IMR-90 (cell line): ENCODE results near the gene NOXO1. TPM values are rescaled to one million over a fixed set of nuclear protein-coding genes. Genes with fewer than 3 reads are reported as not detected.

Experiments
- ATAC-seq: fragments of 200-7000 bp; cut with Tn5 transposase; 2 replicates; pipeline ENCODE4 v1.9.1; 2020; ENCODE audit warnings: low read depth, mild to moderate bottlenecking, moderate library complexity
- BruUV-seq: library from RNA; stranded (reverse); fragments of 400-500 nt; replicated peaks from 2 replicates; lab custom pipeline; 2021; lab: Mats Ljungman, UMichigan
- CTCF ChIA-PET: fragments of 300-600 bp; formaldehyde crosslinking; extraction: SDS; loops from one replicate; lab custom pipeline; 2021; ENCODE audit warnings: antibody characterized with exemption; lab: Yijun Ruan, JAX
- POLR2A ChIA-PET: fragments of 300-600 bp; sonication (Branson Sonifier 250); formaldehyde crosslinking; loops from one replicate; lab custom pipeline; 2022; ENCODE audit warnings: antibody characterized with exemption; ENCODE audit not compliant: unreplicated experiment; lab: Charles Lee
- DNase-seq: peaks from one replicate; pipeline ENCODE4 v3.0.0; 2013
- H2AFZ ChIP-seq: replicated peaks from 2 replicates; pipeline ENCODE3; 2013; ENCODE audit warnings: low read length, mild to moderate bottlenecking; ENCODE audit not compliant: poor library complexity
- H2AK5ac ChIP-seq: 2 replicates; pipeline ENCODE4 v1.6.1; 2013; ENCODE audit warnings: low read depth, low read length, inconsistent platforms
- H2AK9ac ChIP-seq: replicated peaks from 2 replicates; pipeline ENCODE3; 2013; ENCODE audit warnings: mild to moderate bottlenecking, low read depth, low read length, moderate library complexity; ENCODE audit not compliant: poor library complexity
- H2BK120ac ChIP-seq: 2 replicates; pipeline ENCODE4 v1.6.1; 2013; ENCODE audit warnings: low read depth, low read length, inconsistent platforms
- H2BK15ac ChIP-seq: 3 replicates; pipeline ENCODE4 v1.6.1; 2013; ENCODE audit warnings: low read depth, low read length, inconsistent platforms
- H2BK20ac ChIP-seq: 2 replicates; pipeline ENCODE4 v1.6.1; 2013; ENCODE audit warnings: low read depth, mild to moderate bottlenecking, inconsistent platforms, low read length, moderate library complexity
- H2BK5ac ChIP-seq: 2 replicates; pipeline ENCODE4 v1.6.1; 2013; ENCODE audit warnings: mild to moderate bottlenecking, low read depth, low read length, inconsistent platforms; ENCODE audit not compliant: poor library complexity, severe bottlenecking
- H3K14ac ChIP-seq: replicated peaks from 2 replicates; pipeline ENCODE4 v1.6.1; 2013; ENCODE audit warnings: low read depth, low read length, inconsistent platforms
- H3K18ac ChIP-seq: 2 replicates; pipeline ENCODE4 v1.6.1; 2013; ENCODE audit warnings: low read depth, low read length, control low read depth
- H3K23ac ChIP-seq: 2 replicates; pipeline ENCODE4 v1.6.1; 2013; ENCODE audit warnings: low read depth, low read length, inconsistent platforms
- H3K27ac ChIP-seq: 2 replicates; pipeline ENCODE4 v1.5.1; 2013; ENCODE audit warnings: mild to moderate bottlenecking, control low read depth, low read length; ENCODE audit not compliant: insufficient read depth
- H3K27me3 ChIP-seq: 2 replicates; pipeline ENCODE4 v1.6.1; 2013; ENCODE audit warnings: low read length; ENCODE audit not compliant: control insufficient read depth, insufficient read depth
- H3K36me3 ChIP-seq: 2 replicates; pipeline ENCODE4 v1.6.1; 2013; ENCODE audit warnings: low read length, mixed read lengths; ENCODE audit not compliant: control insufficient read depth, insufficient read depth
- H3K4ac ChIP-seq: 2 replicates; pipeline ENCODE4 v1.6.1; 2013; ENCODE audit warnings: low read depth, low read length, inconsistent platforms
- H3K4me1 ChIP-seq: 2 replicates; pipeline ENCODE4 v1.6.1; 2013; ENCODE audit warnings: low read length, mixed read lengths; ENCODE audit not compliant: control insufficient read depth, insufficient read depth
- H3K4me2 ChIP-seq: 2 replicates; pipeline ENCODE4 v1.6.1; 2013; ENCODE audit warnings: low read depth, mild to moderate bottlenecking, control low read depth, low read length, moderate library complexity
- H3K4me3 ChIP-seq: 2 replicates; pipeline ENCODE4 v1.5.1; 2013; ENCODE audit warnings: low read depth, mild to moderate bottlenecking, control low read depth, low read length, moderate library complexity; ENCODE audit not compliant: insufficient read depth
- H3K56ac ChIP-seq: 2 replicates; pipeline ENCODE4 v1.6.1; 2013; ENCODE audit warnings: low read length, inconsistent platforms; ENCODE audit not compliant: insufficient read depth; ENCODE audit errors: extremely low read depth
- H3K79me1 ChIP-seq, 2 experiments: 2 replicates each; pipeline ENCODE4 v1.6.1; 2013; ENCODE audit warnings: low read length in 2 of 2, inconsistent platforms in 1 of 2, low read depth in 1 of 2
- H3K9ac ChIP-seq: 2 replicates; pipeline ENCODE4 v1.6.1; 2013; ENCODE audit warnings: low read depth, low read length, control low read depth
- H3K9me1 ChIP-seq: 2 replicates; pipeline ENCODE4 v1.6.1; 2013; ENCODE audit warnings: low read length, inconsistent platforms; ENCODE audit not compliant: insufficient read depth
- H3K9me3 ChIP-seq: 2 replicates; pipeline ENCODE4 v1.6.1; 2013; ENCODE audit warnings: low read length; ENCODE audit not compliant: control insufficient read depth, insufficient read depth
- H4K20me1 ChIP-seq: 2 replicates; pipeline ENCODE4 v1.6.1; 2013; ENCODE audit warnings: low read length, inconsistent platforms; ENCODE audit not compliant: insufficient read depth
- H4K5ac ChIP-seq: 2 replicates; pipeline ENCODE4 v1.6.1; 2013; ENCODE audit warnings: mild to moderate bottlenecking, low read depth, low read length, control low read depth
- H4K8ac ChIP-seq, 2 experiments: 2 replicates each; pipeline ENCODE4 v1.6.1; 2013; ENCODE audit warnings: low read depth in 2 of 2, low read length in 2 of 2, control low read depth in 1 of 2, inconsistent platforms in 1 of 2
- H4K91ac ChIP-seq: 2 replicates; pipeline ENCODE4 v1.6.1; 2013; ENCODE audit warnings: low read depth, low read length, inconsistent platforms; ENCODE audit not compliant: insufficient read depth
- BHLHE40 ChIP-seq: fragments of 150-350 bp; IDR thresholded peaks from 2 replicates; pipeline ENCODE4 v1.6.1; 2016; ENCODE audit warnings: mild to moderate bottlenecking, low read depth, low read length
- CHD1 ChIP-seq: IDR thresholded peaks from 2 replicates; pipeline ENCODE4 v1.6.1; 2012; ENCODE audit warnings: low read depth, low read length, improper control_type of control experiment
- CTCF ChIP-seq: conservative IDR thresholded peaks from 2 replicates; pipeline ENCODE4 v1.5.1; 2012; ENCODE audit warnings: mild to moderate bottlenecking, low read depth, low read length, improper control_type of control experiment
- ELK1 ChIP-seq: fragments of 150-350 bp; IDR thresholded peaks from 2 replicates; pipeline ENCODE4 v1.6.1; 2016; ENCODE audit warnings: low read depth, mild to moderate bottlenecking, low read length, moderate library complexity, borderline replicate concordance
- FOS ChIP-seq: fragments of 150-350 bp; IDR thresholded peaks from 2 replicates; pipeline ENCODE4 v1.6.1; 2016; ENCODE audit warnings: low read depth, low read length
- MAFK ChIP-seq: IDR thresholded peaks from 2 replicates; pipeline ENCODE4 v1.6.1; 2012; ENCODE audit warnings: low read depth, low read length, improper control_type of control experiment
- POLR2A ChIP-seq: IDR thresholded peaks from 2 replicates; pipeline ENCODE4 v1.6.1; 2012; ENCODE audit warnings: mild to moderate bottlenecking, low read depth, low read length
- RCOR1 ChIP-seq: IDR thresholded peaks from 2 replicates; pipeline ENCODE4 v1.6.1; 2012; ENCODE audit warnings: mild to moderate bottlenecking, low read length, improper control_type of control experiment; ENCODE audit not compliant: insufficient replicate concordance
- RFX5 ChIP-seq: IDR thresholded peaks from 2 replicates; pipeline ENCODE4 v1.8.0; 2012; ENCODE audit warnings: low read depth, mild to moderate bottlenecking, low read length, moderate library complexity
- SMC3 ChIP-seq: fragments of 150-350 bp; IDR thresholded peaks from 2 replicates; pipeline ENCODE4 v1.6.1; 2016; ENCODE audit warnings: low read depth, mild to moderate bottlenecking, antibody characterized with exemption, low read length, moderate library complexity
- whole genome bisulfite sequencing, 2 experiments: methylation state at CpG; one replicate each; pipeline versions ENCODE4 v1.1.5 to v1.1.7; 2013; ENCODE audit warnings: missing lambda C conversion rate in 2 of 2; ENCODE audit not compliant: insufficient read length in 1 of 2; ENCODE audit errors: extremely low coverage in 2 of 2; 5-methylcytosine and 5-hydroxymethylcytosine counted together
- dilution Hi-C: fragments of 300-500 bp; cut with HindIII; formaldehyde crosslinking; loops from one replicate; pipeline ENCODE4 v1.14.3; 2018; ENCODE audit warnings: low sequenced_read_pairs; ENCODE audit not compliant: unreplicated experiment
- in situ Hi-C: fragments of 300-500 bp; cut with MboI; formaldehyde crosslinking; loops from 3 replicates; pipeline ENCODE4 v1.14.3; 2019; ENCODE audit warnings: low sequenced_read_pairs, inconsistent platforms, mixed read lengths
- intact Hi-C: fragments of 100-400 bp; cut with micrococcal nuclease; formaldehyde crosslinking; loops from 2 replicates; pipeline ENCODE4 v1.10.0; 2022
- polyA plus RNA-seq, 3 experiments: library from polyadenylated mRNA; depleted of rRNA; stranded (reverse); fragments of >200 nt; gene quantifications; 2 replicates each; pipeline ENCODE4 v1.2.3, GENCODE V29; 2012; ENCODE audit warnings: low replicate concordance in 1 of 3
- total RNA-seq: library from RNA; depleted of rRNA; stranded (reverse); fragments of >200 nt; gene quantifications from 2 replicates; pipeline ENCODE4 v1.2.3, GENCODE V29; 2012

NOXO1 gene
- total and polyA plus RNA-seq, 2 of the 4 experiments (the other 2 are of a cell fraction) = 0.56 TPM; not detected in 1

- Histone ChIP-seq H3K9me1 (peaks cover 20% of the 10 kb centered on the region), H2BK15ac (no peak overlapping the region), H4K8ac (no peak overlapping the region), H3K18ac (no peak overlapping the region), H3K4me3 (no peak overlapping the region), H3K4me2 (no peak overlapping the region), H3K56ac (no peak overlapping the region), H3K36me3 (peaks cover 52% of the 10 kb centered on the region), H2BK20ac (no peak overlapping the region), H2AK5ac (peak overlapping the region; percentile 21; the same call in 1 of the 2 replicates), H3K4ac (no peak overlapping the region; the same call in 1 of the 2 replicates), H3K14ac (no peak overlapping the region), H2AK9ac (no peak overlapping the region), H3K27me3 (no peaks in the 10 kb centered on the region), H4K20me1 (peaks cover 40% of the 10 kb centered on the region), H4K5ac (no peak overlapping the region), H3K27ac (no peak overlapping the region), H2AFZ (no peak overlapping the region), H3K23ac (no peak overlapping the region), H4K91ac (no peak overlapping the region), H3K9me3 (no peaks in the 10 kb centered on the region), H3K9ac (no peak overlapping the region), H3K4me1 (peaks cover 18% of the 10 kb centered on the region), H2BK120ac (no peak overlapping the region), H3K79me1 (peaks cover 5 to 62% of the 10 kb centered on the region in 2 experiments), H2BK5ac (no peak overlapping the region)
- no TSS peak for BruUV-seq
- ATAC-seq (no peak), DNase-seq (no peak)
- ChIA-PET CTCF (no interaction called here), POLR2A (no interaction called here)
- intact Hi-C loops (no loop called here), in situ Hi-C loops (no loop called here), dilution Hi-C loops (no loop called here)
- TF ChIP-seq RCOR1 (no peak), RFX5 (no peak), MAFK (no peak), ELK1 (no peak), POLR2A (no peak), FOS (no peak), BHLHE40 (no peak), CTCF (no peak), CHD1 (no peak), SMC3 (no peak)
- 85% methylated on average over 2 of the region's 39 CpGs; no CpG with 5 or more reads in 1 of the 2 experiments for WGBS, 2 experiments
Observed at GRCh38 chr16:1998852-1999801, 17.9 kb upstream of the NOXO1 start.
